IMR-90 (cell line): Measurements from ENCODE around the gene MRPS18A.

Experiments used
- FOS ChIP-seq: fragments of 150-350 bp; IDR thresholded peaks from 2 replicates; pipeline ENCODE4 v1.6.1; 2016; ENCODE audit warnings: low read depth, low read length
- MAFK ChIP-seq: IDR thresholded peaks from 2 replicates; pipeline ENCODE4 v1.6.1; 2012; ENCODE audit warnings: low read depth, low read length, improper control_type of control experiment
- POLR2A ChIP-seq: IDR thresholded peaks from 2 replicates; pipeline ENCODE4 v1.6.1; 2012; ENCODE audit warnings: mild to moderate bottlenecking, low read depth, low read length
- RAD21 ChIP-seq: IDR thresholded peaks from 2 replicates; pipeline ENCODE4 v1.6.1; 2012; ENCODE audit warnings: low read length, improper control_type of control experiment
- RFX5 ChIP-seq: IDR thresholded peaks from 2 replicates; pipeline ENCODE4 v1.8.0; 2012; ENCODE audit warnings: low read depth, mild to moderate bottlenecking, low read length, moderate library complexity
- TF ChIP-seq, protein P1 (sequence below): conservative IDR thresholded peaks from 2 replicates; pipeline ENCODE4 v1.5.1; 2012; ENCODE audit warnings: mild to moderate bottlenecking, low read depth, low read length, improper control_type of control experiment
- TF ChIP-seq, protein P2 (sequence below): fragments of 150-350 bp; IDR thresholded peaks from 2 replicates; pipeline ENCODE4 v1.6.1; 2017; ENCODE audit warnings: mild to moderate bottlenecking, antibody characterized with exemption, low read length, low read depth

DNA sequence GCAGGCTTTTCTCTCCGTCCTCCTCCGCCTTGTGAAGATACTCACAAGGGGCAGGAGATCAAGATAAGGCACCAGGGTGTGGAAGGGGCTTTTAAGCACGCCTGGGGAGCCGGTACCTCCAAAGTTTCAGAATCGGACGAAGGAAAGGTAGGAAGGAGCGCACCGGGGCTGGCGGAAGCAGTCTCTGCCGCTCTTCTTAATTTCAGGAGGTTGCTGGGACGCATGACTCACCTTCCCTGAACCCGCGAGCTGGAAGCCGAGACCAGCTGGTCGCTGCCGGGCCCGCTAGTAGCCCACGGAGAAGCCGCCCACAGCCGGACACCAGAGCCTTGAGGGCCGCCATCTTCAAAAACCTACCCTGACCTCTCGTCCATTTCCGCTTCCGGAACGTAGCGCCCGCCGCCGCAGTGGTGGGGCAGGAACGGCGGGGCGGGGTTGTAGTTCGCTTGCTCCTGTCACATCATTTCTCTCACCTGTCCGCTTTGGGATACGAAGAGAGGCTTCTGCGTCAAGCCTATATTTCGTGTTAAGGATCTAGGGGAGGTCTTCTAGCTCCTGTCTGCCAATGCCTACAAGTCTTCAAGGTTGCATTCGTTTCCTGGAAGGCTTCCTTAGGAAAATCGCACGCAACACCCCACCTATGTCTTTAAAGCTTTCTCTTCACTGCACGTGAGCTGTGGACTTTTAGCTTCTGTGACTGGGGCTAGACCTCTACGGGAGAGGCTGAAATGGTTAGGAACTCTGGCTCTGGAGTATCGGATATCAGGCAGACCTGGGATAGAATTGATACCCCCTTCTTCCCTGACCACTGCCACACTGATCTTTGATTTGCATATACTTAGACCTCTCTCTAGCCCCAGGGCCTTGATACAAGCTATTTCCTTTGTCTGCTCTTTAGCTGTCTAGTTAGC is at the start of gene MRPS18A:
- TF ChIP-seq, protein P1, sequence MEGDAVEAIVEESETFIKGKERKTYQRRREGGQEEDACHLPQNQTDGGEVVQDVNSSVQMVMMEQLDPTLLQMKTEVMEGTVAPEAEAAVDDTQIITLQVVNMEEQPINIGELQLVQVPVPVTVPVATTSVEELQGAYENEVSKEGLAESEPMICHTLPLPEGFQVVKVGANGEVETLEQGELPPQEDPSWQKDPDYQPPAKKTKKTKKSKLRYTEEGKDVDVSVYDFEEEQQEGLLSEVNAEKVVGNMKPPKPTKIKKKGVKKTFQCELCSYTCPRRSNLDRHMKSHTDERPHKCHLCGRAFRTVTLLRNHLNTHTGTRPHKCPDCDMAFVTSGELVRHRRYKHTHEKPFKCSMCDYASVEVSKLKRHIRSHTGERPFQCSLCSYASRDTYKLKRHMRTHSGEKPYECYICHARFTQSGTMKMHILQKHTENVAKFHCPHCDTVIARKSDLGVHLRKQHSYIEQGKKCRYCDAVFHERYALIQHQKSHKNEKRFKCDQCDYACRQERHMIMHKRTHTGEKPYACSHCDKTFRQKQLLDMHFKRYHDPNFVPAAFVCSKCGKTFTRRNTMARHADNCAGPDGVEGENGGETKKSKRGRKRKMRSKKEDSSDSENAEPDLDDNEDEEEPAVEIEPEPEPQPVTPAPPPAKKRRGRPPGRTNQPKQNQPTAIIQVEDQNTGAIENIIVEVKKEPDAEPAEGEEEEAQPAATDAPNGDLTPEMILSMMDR, result no peak
- TF ChIP-seq POLR2A, result peak; percentile 70
- no peak for TF ChIP-seq RFX5
- no peak for TF ChIP-seq MAFK
- TF ChIP-seq, protein P2, sequence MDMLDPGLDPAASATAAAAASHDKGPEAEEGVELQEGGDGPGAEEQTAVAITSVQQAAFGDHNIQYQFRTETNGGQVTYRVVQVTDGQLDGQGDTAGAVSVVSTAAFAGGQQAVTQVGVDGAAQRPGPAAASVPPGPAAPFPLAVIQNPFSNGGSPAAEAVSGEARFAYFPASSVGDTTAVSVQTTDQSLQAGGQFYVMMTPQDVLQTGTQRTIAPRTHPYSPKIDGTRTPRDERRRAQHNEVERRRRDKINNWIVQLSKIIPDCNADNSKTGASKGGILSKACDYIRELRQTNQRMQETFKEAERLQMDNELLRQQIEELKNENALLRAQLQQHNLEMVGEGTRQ, result no peak
- TF ChIP-seq FOS, result peak; percentile 49; the same call in 1 of the 2 replicates
- no peak; the same call in 1 of the 2 replicates for TF ChIP-seq RAD21
